HG03558 (cell line): ENCODE results near the gene MED9.

ENCODE experiments used
- ATAC-seq: cut with Tn5 transposase; IDR thresholded peaks from one replicate; pipeline ENCODE4 v1.9.1; 2021; ENCODE audit warnings: moderate number of reproducible peaks; ENCODE audit not compliant: unreplicated experiment; ENCODE audit errors: extremely low read depth

MED9 gene

DNA sequence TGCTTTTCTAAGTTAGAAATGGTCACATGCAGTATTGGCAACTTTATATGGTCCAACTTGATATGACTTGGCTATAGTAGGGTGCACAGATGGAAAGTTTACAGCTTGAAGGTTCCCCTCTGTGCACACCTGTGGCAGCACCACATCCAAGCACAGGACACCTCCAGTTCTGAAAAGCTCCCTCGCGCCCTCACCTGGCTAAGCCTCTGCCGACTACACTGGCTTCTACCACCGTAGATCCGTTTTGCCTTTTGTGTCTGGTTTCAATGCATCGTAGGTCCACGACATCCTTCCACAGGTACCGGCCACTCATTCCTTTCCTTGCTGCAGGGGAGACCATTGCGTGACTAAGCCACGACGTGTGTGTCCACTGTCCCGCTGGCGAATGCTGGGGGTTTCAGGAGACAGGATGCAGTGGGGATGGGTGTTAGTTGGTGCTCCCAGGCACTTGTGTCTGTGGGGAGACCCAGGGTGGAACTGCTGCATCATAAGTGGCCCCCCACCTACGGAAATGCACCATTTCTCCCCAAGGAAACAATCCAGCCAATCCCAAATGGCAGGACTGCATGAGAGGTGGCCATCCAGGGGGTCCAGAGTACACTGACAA, 24.3 kb downstream of the MED9 start:
- no peak for ATAC-seq

- ATAC-seq, result no peak
Measured at GRCh38 chr17:17502741-17503565, 26.2 kb downstream of the MED9 start.

- ATAC-seq, result no peak
Measured at GRCh38 chr17:17503566-17504130, 26.8 kb downstream of the MED9 start.

DNA sequence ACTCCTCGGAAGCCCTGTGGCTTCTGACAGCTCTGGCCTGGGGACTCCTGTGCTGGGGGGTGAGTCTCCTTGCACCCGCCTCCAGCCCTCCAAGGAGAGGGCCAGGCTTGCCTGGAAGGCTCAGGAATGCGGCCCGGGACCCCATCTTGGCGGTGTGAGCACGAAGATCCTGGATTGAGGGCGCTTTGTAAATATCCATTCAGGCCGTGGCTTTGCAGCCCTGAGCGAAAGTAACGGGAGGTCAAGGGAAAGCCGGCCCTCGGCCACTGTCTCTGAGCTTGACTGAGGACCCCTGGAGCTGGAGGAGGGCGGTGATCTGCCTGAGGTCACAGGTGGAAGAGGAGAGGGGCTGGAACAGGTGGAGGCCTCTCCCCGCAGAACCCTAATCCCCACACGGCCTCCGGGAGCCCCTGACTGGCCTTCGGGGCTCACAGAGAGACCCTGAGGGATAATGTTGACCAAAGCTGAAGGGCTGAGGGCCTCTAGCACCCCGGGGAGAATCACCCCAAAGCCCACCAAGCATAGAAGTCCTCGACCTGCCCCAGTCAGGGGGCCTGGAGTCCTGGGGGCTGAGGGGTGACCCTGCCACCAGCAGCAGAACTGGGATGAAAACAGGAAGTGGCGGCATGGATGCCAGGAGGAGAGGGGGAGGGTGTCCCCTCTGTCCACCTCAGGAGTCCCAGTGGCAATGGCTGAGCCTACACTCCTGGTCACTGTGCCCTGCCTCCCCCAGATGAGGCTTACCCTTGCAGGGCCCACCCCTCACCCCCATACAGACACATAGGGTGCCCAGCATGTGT, 27.7 kb downstream of the MED9 start:
- ATAC-seq, result no peak

DNA sequence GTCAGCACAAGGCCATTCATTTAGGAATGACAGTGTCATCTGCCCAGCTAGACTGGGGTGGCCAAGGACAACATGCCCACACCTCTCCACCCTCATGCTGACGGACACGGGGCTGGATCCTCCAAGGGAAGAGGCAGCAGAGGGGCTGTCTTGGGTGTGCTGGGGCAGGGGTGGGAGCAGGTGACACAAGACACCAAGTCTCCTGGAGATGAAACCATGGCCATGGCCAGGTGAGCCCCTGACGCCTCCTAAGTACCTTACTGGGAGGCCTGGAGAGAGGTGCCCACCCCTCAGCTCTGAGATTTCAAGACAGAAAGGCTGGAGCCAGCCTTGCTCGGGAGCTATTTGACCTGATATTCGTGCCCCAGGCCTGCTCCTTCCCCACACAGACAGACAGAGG, 28.4 kb downstream of the MED9 start:
- no peak for ATAC-seq

DNA sequence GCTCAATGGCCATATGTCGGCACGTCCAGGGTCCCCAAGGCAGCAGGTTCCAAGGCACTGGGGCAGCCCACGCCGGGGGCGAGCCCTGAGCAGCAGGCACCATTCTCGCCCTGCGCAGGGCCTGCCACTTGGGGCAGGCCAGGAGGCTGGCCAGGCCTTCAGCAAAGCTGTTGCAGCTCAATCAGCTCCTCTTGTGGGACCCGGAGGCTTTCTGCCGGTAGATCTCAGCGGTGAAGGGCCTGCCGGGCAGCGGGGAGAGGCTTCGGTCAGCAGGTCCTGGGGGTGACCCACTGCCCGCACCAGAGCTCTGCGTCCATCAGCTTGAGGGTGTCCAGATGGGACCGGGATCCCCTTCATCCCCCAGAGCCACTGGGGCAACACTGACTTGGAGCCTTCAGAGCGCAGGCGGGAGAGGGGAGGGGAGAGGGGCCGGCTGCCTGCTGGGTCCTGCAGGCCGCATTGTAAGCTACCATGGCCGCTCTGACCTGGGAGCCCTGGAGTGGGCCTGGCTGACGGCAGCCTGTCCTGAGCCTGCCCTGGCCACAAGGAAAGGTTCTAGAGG, 28.9 kb downstream of the MED9 start:
- no peak for ATAC-seq

DNA sequence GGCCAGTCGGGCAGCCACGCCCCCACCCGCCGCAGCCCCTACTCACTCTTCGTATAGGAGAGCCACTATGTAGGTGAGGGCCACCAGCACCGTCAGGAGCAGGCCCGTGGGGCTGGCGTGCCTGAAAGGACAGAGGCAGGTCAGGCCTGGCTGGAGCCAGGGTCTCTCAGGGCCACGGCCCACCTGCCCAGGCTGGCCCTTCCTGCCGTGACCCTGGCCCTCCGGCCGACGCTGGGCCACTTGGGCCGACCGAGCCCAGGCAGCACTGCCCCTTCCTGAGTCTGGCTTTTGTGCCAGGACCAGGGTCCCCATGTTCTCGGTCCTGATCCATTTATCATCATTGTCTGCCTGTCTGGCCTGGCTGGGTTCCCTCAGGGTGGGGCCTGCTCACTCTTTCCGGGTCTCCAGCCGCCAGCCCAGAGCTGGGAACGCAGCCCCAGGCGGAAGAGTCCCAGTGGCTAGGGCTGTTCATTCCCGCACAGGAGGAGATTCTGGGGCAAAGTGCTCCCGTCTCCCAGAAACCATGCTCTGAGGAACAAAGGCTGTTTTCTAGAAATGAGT, 29.5 kb downstream of the MED9 start:
- no peak for ATAC-seq

DNA sequence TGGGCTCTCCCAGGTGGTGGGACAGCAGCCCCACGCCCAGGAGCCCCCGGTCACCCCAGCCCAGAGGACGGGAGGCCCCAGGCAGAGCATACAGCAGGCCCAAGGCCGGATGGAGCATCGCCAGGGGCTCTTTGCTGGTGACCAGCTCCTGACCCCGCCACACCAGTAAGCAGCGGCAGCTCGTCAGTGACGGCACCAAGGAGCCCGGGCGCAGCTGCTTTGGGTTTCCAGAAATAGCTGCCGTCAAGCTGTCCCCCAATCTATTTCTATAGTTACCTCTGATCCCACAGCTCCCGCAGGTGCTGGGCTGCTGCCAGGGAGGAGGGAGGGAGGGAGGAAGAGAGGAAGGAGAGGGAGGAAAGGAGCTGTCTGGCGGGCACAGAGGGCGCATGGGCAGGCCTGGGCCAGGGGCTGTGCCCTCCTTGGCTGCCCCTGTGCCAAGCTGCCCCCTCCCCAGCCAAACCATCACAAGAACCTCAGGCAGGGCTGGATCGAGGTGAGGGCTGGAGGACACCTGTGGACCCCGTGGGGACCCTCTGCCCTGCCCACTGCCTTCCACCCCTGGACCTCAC, 30.2 kb downstream of the MED9 start:
- ATAC-seq, result no peak

DNA sequence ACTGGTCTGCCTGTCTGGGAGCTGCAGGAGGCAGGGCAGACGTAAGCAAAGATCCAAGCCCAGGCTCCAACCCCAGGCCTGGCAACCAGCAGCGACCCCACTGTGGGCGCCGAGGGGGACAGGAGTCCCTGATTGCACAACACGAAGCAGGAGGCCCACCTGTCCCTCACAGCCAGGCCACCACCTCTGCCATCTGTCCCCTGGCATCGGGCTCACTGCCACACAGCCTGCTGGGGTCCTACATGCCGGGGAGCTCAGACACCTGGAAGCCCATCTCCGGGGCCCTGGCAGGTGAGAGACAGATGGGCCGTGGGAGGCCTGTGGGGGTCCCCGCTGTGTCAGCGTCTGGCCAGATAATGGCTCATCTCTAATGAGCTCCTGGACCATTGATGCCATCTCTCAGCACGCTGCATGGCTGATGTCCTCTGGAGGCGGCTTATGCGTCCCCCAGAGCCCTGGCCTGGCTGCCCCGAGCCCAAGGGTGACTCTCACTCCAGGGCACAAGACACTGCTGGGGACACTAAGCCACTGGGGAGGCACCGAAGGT, 30.7 kb downstream of the MED9 start:
- no peak for ATAC-seq

- no peak for ATAC-seq
Measured at GRCh38 chr17:17508019-17508535, 31.3 kb downstream of the MED9 start.

GRCh38 chr17:17508646-17509591, 32.1 kb downstream of the MED9 start:
- no peak for ATAC-seq

GRCh38 chr17:17509601-17510425, 33.0 kb downstream of the MED9 start:
- no peak for ATAC-seq

DNA sequence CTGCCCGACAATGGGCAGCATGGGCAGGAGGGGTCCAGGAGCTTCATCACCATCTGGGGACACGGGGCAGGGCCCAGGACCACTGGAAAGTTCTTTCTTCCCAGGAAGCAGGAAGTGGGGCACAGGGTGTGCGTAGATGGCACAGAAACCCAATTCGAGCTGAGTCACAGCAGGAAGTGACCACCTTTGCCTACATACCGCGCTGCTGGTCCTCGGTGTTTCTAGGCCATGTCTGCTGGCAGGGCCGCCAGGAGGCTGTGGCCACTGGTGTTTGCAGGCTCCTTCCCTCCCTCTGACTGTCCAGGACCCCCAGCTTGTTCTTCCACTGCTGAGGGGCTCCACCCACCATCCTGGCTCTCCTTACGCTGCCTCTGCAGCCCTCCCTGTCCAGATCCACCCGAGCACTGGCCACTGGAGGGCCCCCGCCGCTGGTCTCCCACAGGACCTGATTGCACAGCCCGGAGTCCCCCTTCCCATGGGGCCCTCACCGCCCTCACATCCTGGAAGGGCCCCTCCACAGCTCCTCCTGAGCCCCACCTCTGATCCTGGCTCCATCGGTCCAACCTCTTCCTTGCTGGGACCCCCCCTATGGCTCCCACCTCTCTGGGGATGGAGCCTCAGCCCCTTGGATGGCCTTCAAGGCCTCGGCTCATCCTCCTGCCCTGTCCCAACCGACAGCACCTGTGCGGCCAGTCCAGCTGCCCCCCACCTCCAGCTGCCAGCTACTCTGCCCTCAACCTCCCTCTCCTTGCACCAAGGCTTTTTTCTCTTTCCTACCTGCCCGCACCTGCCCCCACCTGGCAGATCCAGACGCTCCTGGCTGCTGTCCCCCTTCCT, 33.9 kb downstream of the MED9 start:
- ATAC-seq, result no peak

DNA sequence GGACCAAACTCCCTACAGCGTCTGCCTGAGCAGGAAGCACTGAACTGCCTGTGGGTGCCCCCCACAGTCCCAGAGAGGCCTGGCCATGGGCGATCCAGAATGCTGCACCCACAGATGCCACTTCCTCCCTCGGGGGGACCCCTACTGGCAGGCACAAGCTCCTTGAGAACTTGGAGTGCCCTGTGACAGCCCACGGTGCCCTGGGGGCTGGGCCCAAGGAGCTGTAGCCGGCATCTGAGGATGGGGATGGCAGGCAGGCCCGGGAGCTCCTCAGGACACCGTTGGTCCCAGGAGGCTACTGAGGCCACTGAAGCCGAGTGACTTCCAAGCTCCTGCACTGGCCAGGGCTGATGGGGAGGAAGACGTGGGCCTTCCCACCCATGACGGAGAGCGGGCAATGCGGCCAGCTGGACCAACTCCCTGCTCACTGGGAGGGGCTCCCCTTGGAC, 34.5 kb downstream of the MED9 start:
- ATAC-seq, result no peak

DNA sequence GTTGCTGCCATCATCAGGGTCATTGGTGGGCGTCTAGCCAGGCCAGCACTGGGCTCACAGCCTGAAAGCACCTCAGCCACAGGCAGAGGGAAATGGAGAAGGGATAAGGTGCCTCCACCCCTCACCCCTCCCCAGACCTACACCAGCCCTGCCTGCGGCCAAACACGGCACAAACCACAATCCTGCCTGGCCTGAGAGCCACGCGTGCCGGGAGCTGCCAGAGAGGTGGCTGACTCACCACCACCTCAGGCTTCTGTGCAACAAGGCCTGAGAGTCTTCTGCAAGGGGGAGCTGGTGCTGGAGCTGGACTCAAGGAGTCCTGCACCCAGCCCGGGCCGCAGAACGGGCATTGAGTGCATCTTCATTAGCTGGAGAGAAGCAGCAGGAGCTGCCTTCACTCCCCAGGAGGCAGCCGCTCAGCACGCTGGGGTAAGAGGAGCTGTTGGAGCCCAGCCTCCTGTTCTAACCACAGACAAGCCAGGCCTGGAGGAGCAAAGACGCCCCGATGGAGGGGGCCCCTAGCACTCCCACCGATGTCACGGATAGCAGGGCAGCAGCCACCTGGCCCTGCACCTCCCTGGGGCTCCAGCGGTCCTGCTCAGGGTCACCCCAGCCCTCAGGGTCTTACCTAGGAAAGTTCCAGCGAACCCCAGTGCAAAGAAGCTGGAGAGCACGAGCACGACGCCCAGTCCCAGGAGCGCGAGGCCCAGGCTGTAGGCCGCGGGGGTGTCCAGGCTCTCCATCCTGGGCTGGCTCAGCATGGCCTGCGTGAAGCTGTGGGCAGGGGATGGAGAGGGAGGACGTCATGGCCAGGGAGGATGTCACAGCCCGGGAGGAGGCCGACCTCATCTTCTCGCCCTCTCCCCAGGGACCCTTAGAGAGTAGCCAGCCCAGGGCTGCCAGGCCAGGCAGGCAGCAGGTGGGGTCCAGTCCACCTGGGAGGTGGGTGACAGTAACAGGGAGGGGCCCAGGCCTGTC, 35.4 kb downstream of the MED9 start:
- ATAC-seq, result no peak
